HG02973 (cell line): Measurements from ENCODE around the gene GPR158.

Experiments
- ATAC-seq: cut with Tn5 transposase; IDR thresholded peaks from one replicate; pipeline ENCODE4 v1.9.1; 2021; ENCODE audit warnings: moderate library complexity; ENCODE audit not compliant: unreplicated experiment

The GPR158 gene

DNA sequence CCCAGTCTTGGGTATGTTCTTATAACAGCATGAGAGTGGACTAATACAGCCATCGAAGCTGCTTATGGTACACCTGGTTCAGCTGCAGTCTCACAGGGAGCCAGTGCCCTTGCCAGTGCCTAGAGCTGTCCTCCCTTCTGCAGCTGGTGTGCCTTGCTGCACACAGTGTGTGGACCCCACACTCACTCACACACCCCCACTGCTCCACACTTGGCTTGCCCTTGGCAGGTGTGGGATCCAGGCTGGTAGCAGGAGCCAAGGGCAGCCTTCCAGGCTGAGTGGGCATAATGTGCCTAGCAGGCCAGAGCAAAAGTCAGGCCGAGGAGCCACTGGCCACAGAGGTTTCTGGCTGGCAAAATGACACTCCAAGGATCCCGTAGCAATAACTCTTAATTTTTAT is 217.3 kb downstream of the GPR158 start:
- no peak for ATAC-seq

- no peak for ATAC-seq
Measured at GRCh38 chr10:25393621-25394020, 218.8 kb downstream of the GPR158 start.

GRCh38 chr10:25398680-25399079 is 223.9 kb downstream of the GPR158 start:
- no peak for ATAC-seq

- ATAC-seq, result no peak
Measured at GRCh38 chr10:25405871-25406270, 231.1 kb downstream of the GPR158 start.

- ATAC-seq, result no peak
Measured at GRCh38 chr10:25417611-25418010, 242.8 kb downstream of the GPR158 start.

DNA sequence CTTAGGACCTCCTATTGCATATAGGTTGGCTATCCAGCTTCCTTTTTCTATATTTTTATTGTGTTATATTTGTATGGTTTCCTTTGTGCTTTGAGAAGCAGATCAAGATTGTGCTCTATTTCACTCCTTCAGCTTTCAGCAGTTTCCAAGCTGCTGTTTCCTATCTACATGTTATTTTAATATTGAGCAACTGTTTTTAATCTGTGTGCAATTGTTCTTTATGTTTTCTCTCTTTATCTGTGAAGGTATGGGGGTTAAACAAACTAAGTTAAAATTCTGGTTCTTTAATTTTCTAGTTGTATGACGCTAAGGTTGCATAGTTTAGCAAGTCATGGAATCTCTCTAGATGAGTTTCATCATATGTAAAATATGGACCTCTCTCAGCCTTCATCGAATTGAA is 251.0 kb downstream of the GPR158 start:
- ATAC-seq, result no peak

GRCh38 chr10:25436431-25436830 is 261.6 kb downstream of the GPR158 start:
- ATAC-seq, result no peak

DNA sequence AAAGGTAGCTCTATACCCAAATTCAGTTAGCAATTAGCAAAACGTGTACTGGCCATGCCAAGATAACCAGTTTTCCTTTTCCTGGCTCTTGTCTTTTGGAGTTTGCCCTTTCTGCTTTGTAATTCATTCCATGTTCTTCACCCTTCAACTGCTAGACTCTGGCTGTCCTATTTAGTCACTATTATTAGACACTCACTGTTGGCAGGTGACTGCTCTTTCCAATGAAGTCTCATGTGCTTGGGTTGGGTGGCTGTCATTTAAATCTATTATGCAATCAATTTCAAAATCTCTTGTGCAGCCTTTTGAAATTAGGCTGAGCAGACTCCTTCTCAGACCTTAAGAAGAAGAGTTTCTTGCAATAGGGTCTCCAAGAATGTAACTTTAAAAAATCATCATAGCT is 266.5 kb downstream of the GPR158 start:
- ATAC-seq, result no peak

DNA sequence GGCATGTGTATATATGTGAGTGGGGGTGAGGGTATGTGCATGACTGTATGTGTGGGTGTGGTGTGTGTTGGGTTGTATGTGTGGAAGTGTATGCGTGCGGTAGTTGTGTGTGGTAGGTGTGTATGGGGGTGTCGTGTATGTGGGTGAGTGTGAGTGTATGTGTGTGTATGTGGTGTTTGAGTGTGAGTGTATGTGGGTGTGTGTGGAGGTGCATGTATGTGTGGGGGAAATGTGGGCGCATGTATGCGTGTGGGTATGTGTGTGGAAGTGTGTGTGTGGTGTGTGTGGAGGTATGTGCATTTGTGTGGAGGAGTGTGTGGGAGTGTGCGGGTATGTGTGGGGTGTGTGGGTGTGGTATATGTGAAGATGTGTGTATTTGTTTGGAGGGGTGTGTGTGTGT is 269.5 kb downstream of the GPR158 start:
- ATAC-seq, result no peak

DNA sequence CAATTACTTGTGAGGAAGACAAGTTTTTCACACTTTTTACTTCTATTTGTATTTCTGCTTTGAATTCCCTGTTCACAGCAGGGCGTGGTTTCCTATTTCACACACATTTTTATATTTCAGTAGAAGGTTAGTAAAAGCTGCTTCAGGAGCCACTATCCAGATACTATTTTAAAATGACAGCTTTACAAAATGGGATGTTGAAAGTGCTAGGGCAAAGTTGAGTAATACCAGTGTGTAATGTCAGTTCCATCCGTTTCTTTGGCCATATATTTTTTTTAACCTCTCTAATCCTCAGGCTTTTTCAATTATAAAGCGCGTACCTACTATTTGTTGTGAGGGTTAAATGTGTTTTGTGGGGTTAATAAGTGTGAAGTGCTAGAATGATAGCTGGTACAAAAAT is 276.6 kb downstream of the GPR158 start:
- ATAC-seq, result no peak

- ATAC-seq, result no peak
Measured at GRCh38 chr10:25453619-25454018, 278.8 kb downstream of the GPR158 start.

GRCh38 chr10:25455980-25456567 is 281.3 kb downstream of the GPR158 start:
- no peak for ATAC-seq

GRCh38 chr10:25457552-25457951 is 282.8 kb downstream of the GPR158 start:
- no peak for ATAC-seq

- ATAC-seq, result no peak
Measured at GRCh38 chr10:25465582-25466372, 291.0 kb downstream of the GPR158 start.

- ATAC-seq, result no peak
Measured at GRCh38 chr10:25467881-25468280, 293.1 kb downstream of the GPR158 start.

DNA sequence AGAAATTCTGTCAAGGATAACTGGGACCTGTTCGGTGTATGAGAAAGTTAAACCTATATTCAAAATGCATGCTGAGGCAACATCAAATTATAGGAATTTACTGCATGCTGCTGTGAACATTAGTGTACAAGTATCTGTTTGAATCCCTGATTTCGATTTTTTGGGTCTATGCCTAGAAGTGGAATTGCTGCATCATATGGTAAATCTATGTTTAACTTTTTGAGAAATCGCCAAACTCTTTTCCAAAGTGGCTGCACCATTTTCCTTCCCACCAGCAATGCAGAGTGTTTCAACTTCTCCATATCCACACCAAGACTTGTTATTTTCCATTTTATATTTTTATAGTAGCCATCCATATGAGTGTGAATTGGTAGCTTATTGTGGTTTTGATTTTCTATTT is 306.7 kb downstream of the GPR158 start:
- no peak for ATAC-seq

- ATAC-seq, result no peak
Measured at GRCh38 chr10:25483999-25484398, 309.2 kb downstream of the GPR158 start.

- no peak for ATAC-seq
Measured at GRCh38 chr10:25487266-25487665, 312.5 kb downstream of the GPR158 start.

- ATAC-seq, result no peak
Measured at GRCh38 chr10:25492040-25492439, 317.2 kb downstream of the GPR158 start.

- no peak for ATAC-seq
Measured at GRCh38 chr10:25492680-25493079, 317.9 kb downstream of the GPR158 start.

- ATAC-seq, result no peak
Measured at GRCh38 chr10:25493122-25493893, 318.5 kb downstream of the GPR158 start.

DNA sequence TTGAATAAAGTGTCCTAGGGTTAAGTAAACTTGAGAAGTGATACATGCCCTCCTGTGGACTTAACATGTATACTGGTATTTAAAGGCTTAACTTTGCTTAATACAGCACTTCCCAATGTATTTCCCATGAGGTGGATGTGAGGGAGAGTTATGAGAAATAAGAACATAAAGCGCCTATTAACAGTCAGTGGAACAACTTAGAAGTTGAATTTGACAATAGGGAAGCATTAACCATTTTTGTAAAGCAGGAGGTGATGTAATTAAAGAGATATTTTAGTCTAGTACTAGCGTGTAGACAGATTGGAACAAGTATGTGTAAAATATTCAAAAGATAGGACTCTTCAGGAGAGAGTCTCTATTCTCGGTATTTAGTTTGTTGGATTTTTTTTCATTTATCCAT is 322.4 kb downstream of the GPR158 start:
- ATAC-seq, result no peak
